ENCODE data around the gene CNTNAP2. TPM values are rescaled to one million over a fixed set of nuclear protein-coding genes. Genes with fewer than 3 reads are reported as not detected.
A peak's percentile ranks its signal among the peaks of the same experiment; 100 is the strongest.

CNTNAP2 gene
- total RNA-seq, 1 donor: 7.6 TPM

DNA sequence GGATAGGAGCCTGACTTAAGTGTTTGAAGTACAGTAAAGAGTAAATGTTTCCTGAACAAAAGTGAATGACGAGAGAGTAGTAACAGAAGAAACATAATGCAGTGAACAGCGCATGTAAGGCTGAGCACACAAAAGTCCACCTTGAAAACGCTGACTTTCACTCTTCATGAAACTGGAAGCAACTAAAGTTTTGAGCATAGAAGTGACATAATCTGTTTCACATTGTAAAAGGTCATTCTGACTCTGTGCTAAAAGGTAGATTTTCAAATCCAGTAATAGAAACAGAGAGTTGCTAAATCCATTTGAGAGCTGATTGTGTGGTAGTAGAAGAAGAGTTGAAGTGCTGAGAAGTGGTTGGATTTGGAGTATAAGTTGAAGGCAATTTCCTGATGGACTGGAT, 1037.0 kb downstream of the CNTNAP2 start:
- no peaks in the 10 kb centered on the region for H3K9me3 ChIP-seq (ENCODE audit: low read depth, low read length)
- no peak overlapping the region for H3K4me3 ChIP-seq (ENCODE audit: insufficient read depth, low read length)
- no peaks in the 10 kb centered on the region for H3K79me2 ChIP-seq (ENCODE audit: insufficient read depth, low read length)
- H3K27me3 ChIP-seq (ENCODE audit: insufficient read depth, low read length): no peaks in the 10 kb centered on the region
- TF ChIP-seq, protein P1, sequence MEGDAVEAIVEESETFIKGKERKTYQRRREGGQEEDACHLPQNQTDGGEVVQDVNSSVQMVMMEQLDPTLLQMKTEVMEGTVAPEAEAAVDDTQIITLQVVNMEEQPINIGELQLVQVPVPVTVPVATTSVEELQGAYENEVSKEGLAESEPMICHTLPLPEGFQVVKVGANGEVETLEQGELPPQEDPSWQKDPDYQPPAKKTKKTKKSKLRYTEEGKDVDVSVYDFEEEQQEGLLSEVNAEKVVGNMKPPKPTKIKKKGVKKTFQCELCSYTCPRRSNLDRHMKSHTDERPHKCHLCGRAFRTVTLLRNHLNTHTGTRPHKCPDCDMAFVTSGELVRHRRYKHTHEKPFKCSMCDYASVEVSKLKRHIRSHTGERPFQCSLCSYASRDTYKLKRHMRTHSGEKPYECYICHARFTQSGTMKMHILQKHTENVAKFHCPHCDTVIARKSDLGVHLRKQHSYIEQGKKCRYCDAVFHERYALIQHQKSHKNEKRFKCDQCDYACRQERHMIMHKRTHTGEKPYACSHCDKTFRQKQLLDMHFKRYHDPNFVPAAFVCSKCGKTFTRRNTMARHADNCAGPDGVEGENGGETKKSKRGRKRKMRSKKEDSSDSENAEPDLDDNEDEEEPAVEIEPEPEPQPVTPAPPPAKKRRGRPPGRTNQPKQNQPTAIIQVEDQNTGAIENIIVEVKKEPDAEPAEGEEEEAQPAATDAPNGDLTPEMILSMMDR (IDR thresholded peaks at IDR 0.05; ENCODE audit: extremely low read depth, low read depth, low read length): no peak
- no peaks in the 10 kb centered on the region for H4K20me1 ChIP-seq (ENCODE audit: insufficient read depth, low read length)
- no peak overlapping the region for H2AFZ ChIP-seq (ENCODE audit: low read length)
- no peaks in the 10 kb centered on the region for H3K4me1 ChIP-seq (ENCODE audit: insufficient read depth, low read length)
- DNase-seq (ENCODE audit: insufficient read length, low spot score, missing footprints): no peak
- no peak overlapping the region for H3K27ac ChIP-seq (ENCODE audit: low read depth, low read length)
- no peaks in the 10 kb centered on the region for H3K36me3 ChIP-seq (ENCODE audit: insufficient read depth, low read length)
- no peak overlapping the region for H3K4me2 ChIP-seq (ENCODE audit: insufficient read depth, low read length)

DNA sequence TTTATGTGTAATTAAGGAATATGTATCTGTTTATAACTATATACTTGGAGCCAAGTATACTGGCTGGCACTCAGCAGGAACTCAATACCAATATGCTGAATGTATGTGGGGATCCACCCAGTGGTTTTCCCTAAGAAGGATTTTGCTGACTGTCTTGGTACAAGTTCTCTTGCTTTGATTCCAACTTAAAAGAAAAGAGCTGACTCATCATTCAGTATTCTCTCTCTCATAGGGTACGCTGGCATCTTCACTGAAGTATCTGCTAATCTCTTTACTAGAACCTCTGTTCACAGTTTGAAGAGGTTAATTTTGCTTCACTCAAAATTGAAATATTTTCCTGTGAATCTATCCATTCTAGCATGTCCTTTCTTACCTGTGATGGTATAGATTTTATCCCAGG, 1044.8 kb downstream of the CNTNAP2 start:
- Histone ChIP-seq H3K9me3 (ENCODE audit: low read depth, low read length) (no peaks in the 10 kb centered on the region), H3K27ac (ENCODE audit: low read depth, low read length) (no peak overlapping the region), H2AFZ (ENCODE audit: low read length) (no peak overlapping the region), H3K4me1 (ENCODE audit: insufficient read depth, low read length) (no peaks in the 10 kb centered on the region), H3K27me3 (ENCODE audit: insufficient read depth, low read length) (no peaks in the 10 kb centered on the region), H3K4me3 (ENCODE audit: insufficient read depth, low read length) (no peak overlapping the region), H4K20me1 (ENCODE audit: insufficient read depth, low read length) (no peaks in the 10 kb centered on the region), H3K4me2 (ENCODE audit: insufficient read depth, low read length) (no peak overlapping the region), H3K79me2 (ENCODE audit: insufficient read depth, low read length) (no peaks in the 10 kb centered on the region), H3K36me3 (ENCODE audit: insufficient read depth, low read length) (no peaks in the 10 kb centered on the region)
- no peak for DNase-seq (ENCODE audit: insufficient read length, low spot score, missing footprints)
- TF ChIP-seq, protein P1 (IDR thresholded peaks at IDR 0.05; ENCODE audit: extremely low read depth, low read depth, low read length): no peak

DNA sequence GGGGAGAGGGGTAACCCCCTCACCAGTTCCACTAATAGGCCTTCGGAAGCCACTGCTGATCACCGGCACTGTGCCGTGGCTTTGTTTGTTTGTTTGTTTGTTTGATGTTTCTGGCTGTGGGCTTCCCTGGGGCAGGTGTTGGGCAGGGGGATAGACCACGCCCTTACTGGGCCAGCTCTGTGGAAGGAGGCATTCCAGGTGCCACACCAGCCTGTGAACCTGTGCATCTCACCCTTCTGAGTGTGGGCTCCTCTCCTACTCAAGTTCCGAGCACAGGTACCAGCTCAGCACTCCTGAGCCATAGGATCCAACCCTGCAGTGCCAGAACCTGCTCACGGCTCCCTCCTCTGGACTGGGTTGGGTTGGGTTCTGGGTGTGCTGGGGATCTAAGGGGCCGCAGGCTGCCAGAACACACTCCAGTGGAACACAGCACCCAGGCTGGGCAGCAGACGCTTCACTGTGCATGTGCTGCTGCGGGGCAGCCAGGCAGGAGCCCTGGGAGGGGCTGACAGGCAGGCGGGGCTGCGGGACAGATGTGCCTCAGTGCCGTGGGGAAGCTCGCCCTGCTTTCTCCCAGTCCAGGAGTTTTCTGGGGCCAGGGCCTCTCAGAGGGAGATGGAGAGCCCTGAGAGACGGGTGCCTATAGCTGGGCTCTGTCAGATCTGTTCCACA, 1053.9 kb downstream of the CNTNAP2 start:
- H3K9me3 ChIP-seq (ENCODE audit: low read depth, low read length): no peaks in the 10 kb centered on the region
- H4K20me1 ChIP-seq (ENCODE audit: insufficient read depth, low read length): no peaks in the 10 kb centered on the region
- H3K4me2 ChIP-seq (ENCODE audit: insufficient read depth, low read length): no peak overlapping the region
- H3K4me3 ChIP-seq (ENCODE audit: insufficient read depth, low read length): no peak overlapping the region
- TF ChIP-seq, protein P1 (IDR thresholded peaks at IDR 0.05; ENCODE audit: extremely low read depth, low read depth, low read length): no peak
- H3K27ac ChIP-seq (ENCODE audit: low read depth, low read length): no peak overlapping the region
- no peak for DNase-seq (ENCODE audit: insufficient read length, low spot score, missing footprints)
- H2AFZ ChIP-seq (ENCODE audit: low read length): peak overlapping the region; percentile 35
- H3K36me3 ChIP-seq (ENCODE audit: insufficient read depth, low read length): no peaks in the 10 kb centered on the region
- no peaks in the 10 kb centered on the region for H3K4me1 ChIP-seq (ENCODE audit: insufficient read depth, low read length)
- no peaks in the 10 kb centered on the region for H3K27me3 ChIP-seq (ENCODE audit: insufficient read depth, low read length)
- H3K79me2 ChIP-seq (ENCODE audit: insufficient read depth, low read length): no peaks in the 10 kb centered on the region

DNA sequence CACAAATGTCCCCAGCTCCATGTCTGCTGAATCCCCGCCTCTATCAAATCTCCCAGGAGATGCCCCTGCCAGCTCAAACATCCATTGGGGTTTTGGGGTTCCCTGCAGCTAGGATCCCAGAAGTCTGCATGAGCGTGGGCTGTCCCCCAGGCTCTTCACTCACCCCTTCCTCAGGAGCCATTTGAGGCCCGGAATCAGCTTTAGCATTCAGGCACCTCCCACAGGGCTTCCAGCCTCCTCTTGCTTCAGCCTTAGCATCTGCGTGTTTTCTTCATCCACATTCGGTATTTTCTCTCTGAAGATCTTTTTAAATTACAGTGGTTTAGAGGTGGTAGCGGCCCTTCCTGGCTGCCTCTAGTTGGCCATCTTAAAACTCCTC, 1054.4 kb downstream of the CNTNAP2 start:
- TF ChIP-seq, protein P1 (IDR thresholded peaks at IDR 0.05; ENCODE audit: extremely low read depth, low read depth, low read length): no peak
- Histone ChIP-seq H3K27ac (ENCODE audit: low read depth, low read length) (no peak overlapping the region), H3K9me3 (ENCODE audit: low read depth, low read length) (no peaks in the 10 kb centered on the region), H3K79me2 (ENCODE audit: insufficient read depth, low read length) (no peaks in the 10 kb centered on the region), H3K4me3 (ENCODE audit: insufficient read depth, low read length) (no peak overlapping the region), H4K20me1 (ENCODE audit: insufficient read depth, low read length) (no peaks in the 10 kb centered on the region), H2AFZ (ENCODE audit: low read length) (peak overlapping the region; percentile 35), H3K4me1 (ENCODE audit: insufficient read depth, low read length) (no peaks in the 10 kb centered on the region), H3K27me3 (ENCODE audit: insufficient read depth, low read length) (no peaks in the 10 kb centered on the region), H3K4me2 (ENCODE audit: insufficient read depth, low read length) (no peak overlapping the region), H3K36me3 (ENCODE audit: insufficient read depth, low read length) (no peaks in the 10 kb centered on the region)
- DNase-seq (ENCODE audit: insufficient read length, low spot score, missing footprints): no peak
